HG03135 (cell line): ENCODE results near the gene IGF1R.

Experiments
- ATAC-seq: cut with Tn5 transposase; IDR thresholded peaks from one replicate; pipeline ENCODE4 v1.9.1; 2021; ENCODE audit warnings: mild to moderate bottlenecking, moderate library complexity; ENCODE audit not compliant: unreplicated experiment

The IGF1R gene

DNA sequence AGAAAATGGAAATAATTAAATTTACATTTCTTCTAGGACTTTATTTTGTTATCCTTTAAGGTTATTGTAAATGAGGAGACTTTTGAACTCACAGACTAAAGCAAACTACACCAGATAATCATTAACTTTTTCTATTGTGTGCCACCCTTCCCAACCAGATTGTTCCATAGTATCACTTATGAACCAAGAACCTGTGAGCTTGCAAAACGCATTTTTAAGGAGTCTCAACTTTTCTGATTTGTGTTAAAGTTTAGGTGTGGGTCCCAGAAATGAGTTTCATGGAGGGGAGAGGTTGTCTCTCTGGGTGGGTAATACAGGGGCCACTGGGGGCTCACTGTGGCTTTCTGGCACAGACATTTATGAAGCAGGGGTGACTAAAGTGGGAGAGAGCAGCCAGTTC is 75.7 kb downstream of the IGF1R start:
- ATAC-seq, result no peak

- ATAC-seq, result no peak
Measured at GRCh38 chr15:98724494-98724893, 76.2 kb downstream of the IGF1R start.

- no peak for ATAC-seq
Measured at GRCh38 chr15:98725874-98726273, 77.5 kb downstream of the IGF1R start.

DNA sequence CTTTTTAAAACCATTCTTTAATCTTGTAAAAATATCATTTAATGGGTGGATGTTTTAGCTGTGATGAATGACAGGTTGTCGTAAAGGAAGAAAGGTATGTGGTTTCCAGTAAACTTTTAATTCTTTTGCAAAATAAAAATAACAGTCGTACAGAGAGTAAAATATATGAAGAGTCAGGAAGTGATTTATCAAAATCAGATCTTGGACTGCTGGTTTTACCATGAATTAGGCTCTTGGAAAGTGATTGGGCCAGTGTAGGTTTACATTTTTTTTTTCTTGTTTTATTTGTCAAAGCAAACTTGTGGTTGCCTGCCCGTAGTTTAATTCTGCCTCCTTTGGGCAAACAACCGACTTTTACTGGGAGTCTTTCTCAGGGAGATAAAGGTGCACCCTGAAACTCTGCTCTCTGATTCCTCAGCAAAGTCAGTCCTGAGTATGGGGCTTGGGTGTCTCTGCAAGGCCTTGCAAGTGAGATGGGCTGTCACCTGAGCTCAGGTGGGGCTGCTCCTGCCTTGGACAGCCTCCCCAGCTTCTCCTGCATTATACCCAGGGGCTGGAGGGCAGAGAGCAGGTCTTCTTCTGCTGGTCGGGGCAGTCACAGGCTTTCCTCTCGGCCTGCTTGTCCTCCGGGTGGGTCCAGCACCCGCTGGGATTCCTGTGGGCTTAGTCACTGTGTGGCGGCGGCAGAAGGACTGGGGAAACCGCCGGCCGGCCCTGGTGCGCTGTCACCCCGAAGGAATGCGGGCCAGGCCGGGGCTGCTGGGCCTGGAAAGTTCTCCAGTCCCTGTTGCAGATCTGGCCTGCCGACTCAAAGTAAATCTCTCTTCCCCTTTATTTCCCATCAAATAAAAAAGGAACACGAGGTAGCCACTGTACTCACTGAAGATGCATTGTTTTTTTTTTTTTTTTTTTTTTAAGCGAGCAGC is 79.0 kb downstream of the IGF1R start:
- ATAC-seq, result no peak

- ATAC-seq, result no peak
Measured at GRCh38 chr15:98728082-98728810, 79.9 kb downstream of the IGF1R start.

GRCh38 chr15:98728811-98729160 is 80.4 kb downstream of the IGF1R start:
- no peak for ATAC-seq

DNA sequence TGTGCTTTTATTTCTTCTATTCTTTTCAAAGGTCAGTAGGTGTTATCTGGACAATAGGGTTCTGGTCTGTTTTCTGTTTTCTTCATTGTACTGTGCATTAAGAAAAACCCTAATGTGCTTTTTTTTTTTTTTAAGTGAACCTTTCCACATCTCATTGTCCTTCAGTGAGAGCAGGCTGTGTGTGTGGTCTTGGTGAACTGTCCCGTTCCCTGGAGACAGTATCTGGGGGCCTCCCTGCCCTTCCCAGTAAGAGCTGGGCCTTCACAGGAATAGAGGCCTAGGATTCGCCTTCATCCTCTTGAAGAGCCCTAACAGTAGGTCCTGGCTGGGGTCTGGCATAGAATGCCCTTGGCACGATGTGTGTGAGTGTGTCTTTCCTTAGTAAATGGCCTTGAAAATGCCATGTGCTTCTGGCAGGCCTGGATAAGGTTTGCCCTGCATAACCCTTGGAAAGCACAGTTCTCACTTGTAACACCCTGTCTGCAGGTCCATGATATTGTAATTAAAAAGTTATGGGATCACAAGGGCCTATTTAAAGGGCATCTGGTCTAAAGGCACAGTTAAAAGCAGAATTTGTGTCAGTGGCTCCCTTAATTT is 81.2 kb downstream of the IGF1R start:
- ATAC-seq, result no peak

DNA sequence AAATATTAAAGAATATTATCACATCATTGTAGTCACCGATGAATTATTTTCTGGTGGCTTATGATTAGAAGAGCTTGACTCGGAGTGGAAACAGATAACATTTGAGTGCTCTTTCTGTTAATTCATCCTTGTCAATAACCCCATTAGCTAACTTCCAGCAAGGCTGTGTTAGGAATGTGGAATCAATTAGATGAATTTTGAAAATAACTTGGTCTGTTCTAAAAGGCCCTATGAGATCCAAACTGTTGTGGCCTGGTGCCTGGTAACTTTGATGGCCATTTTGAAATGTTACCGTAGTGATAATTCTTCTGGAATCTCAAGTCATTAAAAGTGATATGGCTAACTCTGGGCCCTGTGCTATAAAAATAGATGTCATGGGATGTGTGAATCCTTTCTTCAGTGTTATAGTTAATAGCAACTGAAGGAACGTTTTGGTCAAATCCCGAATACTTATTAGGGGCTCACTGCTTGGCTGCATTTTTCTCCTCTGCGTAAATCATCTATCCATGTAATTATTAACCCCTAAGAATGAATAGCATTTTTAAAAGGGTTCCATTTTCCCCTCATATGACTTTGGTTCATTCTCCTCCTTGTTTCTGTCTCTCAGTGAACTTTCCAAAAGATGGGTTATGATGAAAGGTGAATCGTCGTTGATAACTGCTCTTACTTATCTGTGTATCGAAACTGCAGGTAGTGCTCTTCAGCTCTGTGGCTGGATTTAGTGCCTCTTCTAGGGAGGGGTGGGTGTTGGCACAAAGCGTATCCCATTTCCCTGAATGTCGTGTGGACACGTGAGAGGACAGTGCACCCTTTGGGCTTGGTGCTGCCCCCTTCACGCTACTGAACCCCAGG is 82.7 kb downstream of the IGF1R start:
- no peak for ATAC-seq

DNA sequence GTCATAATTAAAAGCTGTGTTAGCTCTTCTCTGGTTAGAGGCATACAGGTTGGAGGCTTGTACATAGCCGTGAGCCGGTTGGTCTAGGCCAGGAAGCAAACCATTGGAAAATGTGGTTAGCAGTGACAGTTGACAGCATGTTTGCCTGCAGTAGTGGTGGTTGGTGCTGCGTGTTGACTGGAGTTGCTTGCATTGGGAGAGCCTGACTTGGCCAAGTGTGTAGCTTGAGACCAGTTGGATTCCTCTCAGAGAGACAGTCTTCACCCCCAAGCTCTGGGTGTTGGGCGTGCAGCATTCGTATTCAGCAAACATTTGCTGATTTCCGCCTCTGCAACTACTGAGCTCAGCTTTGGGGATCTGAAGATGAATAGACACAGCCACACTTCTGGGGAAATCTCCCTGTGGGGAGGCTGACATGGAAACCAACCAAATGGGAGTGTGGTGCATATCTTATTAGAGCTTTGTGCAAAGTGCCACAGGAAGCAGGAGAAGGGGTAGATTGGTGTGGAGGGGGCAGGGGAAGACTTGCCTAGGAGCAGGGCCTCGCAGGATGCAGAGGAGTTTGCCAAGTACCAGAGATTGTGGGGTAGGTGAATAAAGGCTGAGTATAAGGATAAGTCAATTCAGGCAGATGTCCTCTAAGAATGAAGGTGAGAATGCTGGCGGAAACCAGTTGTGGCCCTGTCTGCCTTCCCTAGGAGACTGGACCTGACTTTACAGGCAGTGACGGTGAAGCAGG is 83.5 kb downstream of the IGF1R start:
- ATAC-seq, result no peak

GRCh38 chr15:98733098-98733497 is 84.8 kb downstream of the IGF1R start:
- ATAC-seq, result no peak

- ATAC-seq, result no peak
Measured at GRCh38 chr15:98734466-98735199, 86.3 kb downstream of the IGF1R start.

- ATAC-seq, result no peak
Measured at GRCh38 chr15:98735304-98735703, 87.0 kb downstream of the IGF1R start.

GRCh38 chr15:98735895-98736617 is 87.7 kb downstream of the IGF1R start:
- ATAC-seq, result no peak

DNA sequence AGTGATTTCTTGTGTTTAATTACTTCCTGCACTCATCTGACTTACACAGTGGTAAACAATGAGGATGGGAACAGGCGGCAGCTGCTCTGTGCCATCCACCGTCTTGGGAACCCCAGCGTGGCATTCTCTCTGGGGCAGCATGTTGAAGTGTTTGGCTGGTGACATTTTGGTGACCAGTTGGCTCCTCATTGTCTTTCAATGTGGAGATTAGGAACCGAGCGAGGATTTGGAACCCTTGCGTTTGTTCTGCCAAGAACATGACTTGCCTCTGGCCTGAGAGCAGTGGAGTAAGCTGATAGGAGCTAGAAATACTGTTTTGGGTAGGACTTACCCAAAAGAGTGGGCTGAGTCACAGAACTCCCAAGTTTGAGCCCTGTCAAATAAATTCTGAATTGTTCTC is 88.8 kb downstream of the IGF1R start:
- ATAC-seq, result no peak

- ATAC-seq, result no peak
Measured at GRCh38 chr15:98737721-98738120, 89.4 kb downstream of the IGF1R start.

DNA sequence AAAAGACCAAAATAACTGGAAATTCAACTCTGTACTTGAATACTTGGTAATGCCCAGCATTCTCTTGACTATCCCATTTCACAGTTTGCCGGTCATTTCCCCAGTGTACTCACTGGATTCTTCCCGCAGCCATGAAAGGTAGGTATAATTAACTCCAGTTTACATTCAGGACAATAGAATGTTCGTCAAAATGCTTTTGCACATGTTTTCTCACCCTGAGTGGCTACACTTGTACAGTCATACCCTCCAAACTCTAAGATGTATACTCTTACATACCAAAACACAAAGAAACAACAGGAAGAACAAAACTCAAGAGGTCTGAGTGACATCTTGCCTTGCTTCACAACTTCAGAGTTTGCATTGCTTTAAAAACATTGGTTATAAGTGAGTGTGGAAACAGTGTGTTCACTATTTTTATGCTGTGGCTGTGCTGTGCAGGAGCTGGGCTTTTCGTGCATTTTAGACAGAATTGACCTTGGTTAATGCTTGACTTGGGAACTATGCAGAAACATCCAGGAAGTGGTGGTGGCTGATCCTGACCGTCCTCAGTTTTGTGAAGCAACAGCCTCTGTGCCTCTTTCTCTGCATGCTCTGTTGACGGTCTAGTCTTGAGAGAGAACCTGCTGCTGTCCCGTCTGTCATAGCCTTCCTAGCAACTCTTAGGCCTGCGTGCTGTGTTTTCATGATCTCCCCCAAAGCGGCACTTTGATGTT is 90.5 kb downstream of the IGF1R start:
- no peak for ATAC-seq

DNA sequence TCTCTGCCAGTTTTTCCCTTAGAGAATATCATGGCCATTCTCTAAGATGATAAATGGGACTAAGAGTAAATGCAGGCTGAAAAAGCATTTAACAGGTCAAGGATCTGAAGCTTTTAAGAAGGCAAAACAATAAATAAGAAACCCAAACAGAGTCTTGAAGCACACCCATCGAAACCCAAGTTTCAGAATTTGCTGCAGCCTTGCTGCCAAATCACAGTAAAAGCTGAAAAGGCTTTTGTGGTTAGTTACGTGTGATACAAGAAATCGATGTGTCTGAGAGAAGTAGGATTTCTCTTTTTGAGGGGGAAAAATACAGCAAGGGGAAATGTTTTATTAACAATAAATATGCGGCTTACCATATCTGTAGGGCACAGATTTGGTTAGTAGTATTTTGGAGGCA is 92.0 kb downstream of the IGF1R start:
- no peak for ATAC-seq

GRCh38 chr15:98740963-98741362 is 92.6 kb downstream of the IGF1R start:
- ATAC-seq, result no peak
